Liver (tissue), 9 donors: ENCODE measurements around the gene CDC42BPA. TPM values are rescaled to one million over a fixed set of nuclear protein-coding genes. Genes with fewer than 3 reads are reported as not detected.

Experiments
- DNase-seq: peaks from one replicate; pipeline ENCODE4 v3.0.0-alpha.2; 2017; ENCODE audit warnings: low spot score
- H3K27ac ChIP-seq, 2 donors: one replicate each; pipeline ENCODE4 v1.7.0; 2013; ENCODE audit warnings: inconsistent platforms in 2 of 2, low read length in 2 of 2, control low read depth in 1 of 2, low read depth in 1 of 2, mild to moderate bottlenecking in 1 of 2
- H3K27me3 ChIP-seq, 4 donors: one replicate each; pipeline versions ENCODE4 v1.6.1 to v1.7.0; 2013; ENCODE audit warnings: low read length in 3 of 4, inconsistent platforms in 1 of 4, mild to moderate bottlenecking in 1 of 4, moderate library complexity in 1 of 4; ENCODE audit not compliant: control insufficient read depth in 4 of 4, insufficient read depth in 4 of 4
- H3K36me3 ChIP-seq, 4 donors: one replicate each; pipeline versions ENCODE4 v1.6.1 to v1.7.0; 2013; ENCODE audit warnings: low read length in 3 of 4, mild to moderate bottlenecking in 3 of 4, low read depth in 1 of 4, moderate library complexity in 1 of 4; ENCODE audit not compliant: control insufficient read depth in 4 of 4, insufficient read depth in 3 of 4
- H3K4me1 ChIP-seq, 4 donors: one replicate each; pipeline versions ENCODE4 v1.6.1 to v1.7.0; 2013; ENCODE audit warnings: low read length in 3 of 4, mild to moderate bottlenecking in 3 of 4, moderate library complexity in 1 of 4; ENCODE audit not compliant: control insufficient read depth in 4 of 4, insufficient read depth in 4 of 4
- H3K4me3 ChIP-seq, 3 donors: one replicate each; pipeline versions ENCODE4 v1.6.1 to v1.7.0; 2013; ENCODE audit warnings: low read length in 3 of 3, control low read depth in 1 of 3, low read depth in 1 of 3, mild to moderate bottlenecking in 1 of 3
- H3K9ac ChIP-seq, 2 donors: one replicate each; pipeline ENCODE4 v1.7.0; 2013; ENCODE audit warnings: low read length in 2 of 2, mild to moderate bottlenecking in 2 of 2, moderate library complexity in 2 of 2, control low read depth in 1 of 2, low read depth in 1 of 2
- H3K9me3 ChIP-seq, 4 donors: one replicate each; pipeline versions ENCODE4 v1.6.1 to v1.7.0; 2013; ENCODE audit warnings: low read length in 3 of 4; ENCODE audit not compliant: control insufficient read depth in 4 of 4
- EGR1 ChIP-seq, 2 donors: IDR thresholded peaks; 2 replicates each; pipeline ENCODE4 v1.6.1; 2016 to 2018; ENCODE audit warnings: antibody characterized with exemption in 2 of 2, low read depth in 2 of 2
- FOXA1 ChIP-seq: IDR thresholded peaks from 2 replicates; pipeline ENCODE4 v1.6.1; 2016; ENCODE audit warnings: antibody characterized with exemption
- FOXA2 ChIP-seq: IDR thresholded peaks from 2 replicates; pipeline ENCODE4 v1.6.1; 2016; ENCODE audit warnings: antibody characterized with exemption
- GABPA ChIP-seq, 2 donors: IDR thresholded peaks in 1 of 2; conservative IDR thresholded peaks in 1 of 2; 2 replicates each; pipeline ENCODE4 v1.6.1; 2016; ENCODE audit warnings: antibody characterized with exemption in 2 of 2, mild to moderate bottlenecking in 1 of 2, moderate library complexity in 1 of 2
- HNF4A ChIP-seq, 2 donors: conservative IDR thresholded peaks; 2 replicates each; pipeline ENCODE4 v1.6.1; 2016; ENCODE audit warnings: antibody characterized with exemption in 2 of 2, mild to moderate bottlenecking in 2 of 2
- HNF4G ChIP-seq: IDR thresholded peaks from 2 replicates; pipeline ENCODE4 v1.6.1; 2016; ENCODE audit warnings: antibody characterized with exemption
- JUND ChIP-seq, 2 donors: IDR thresholded peaks; 2 replicates each; pipeline ENCODE4 v1.6.1; 2016; ENCODE audit warnings: antibody characterized with exemption in 2 of 2
- RAD21 ChIP-seq, 2 donors: IDR thresholded peaks; 2 replicates each; pipeline ENCODE4 v1.6.1; 2016; ENCODE audit warnings: antibody characterized with exemption in 2 of 2, mild to moderate bottlenecking in 2 of 2
- RXRA ChIP-seq, 2 donors: IDR thresholded peaks; 2 replicates each; pipeline ENCODE4 v1.6.1; 2017 to 2018; ENCODE audit warnings: antibody characterized with exemption in 2 of 2, mild to moderate bottlenecking in 1 of 2
- SP1 ChIP-seq: IDR thresholded peaks from 2 replicates; pipeline ENCODE4 v1.6.1; 2018; ENCODE audit warnings: antibody characterized with exemption, mild to moderate bottlenecking
- TAF1 ChIP-seq: conservative IDR thresholded peaks from 2 replicates; pipeline ENCODE4 v1.6.1; 2016; ENCODE audit warnings: antibody characterized with exemption, mild to moderate bottlenecking
- YY1 ChIP-seq: IDR thresholded peaks from 2 replicates; pipeline ENCODE4 v1.6.1; 2016; ENCODE audit warnings: antibody characterized with exemption, mild to moderate bottlenecking
- ZBTB33 ChIP-seq: IDR thresholded peaks from 2 replicates; pipeline ENCODE4 v1.6.1; 2016; ENCODE audit warnings: antibody characterized with exemption
- WGBS: extraction: QIAGEN DNeasy Blood & Tissue Kit; methylation state at CpG from one replicate; pipeline ENCODE4 v1.1.7; 2013; 5-methylcytosine and 5-hydroxymethylcytosine counted together
- polyA plus RNA-seq, 2 donors: library from polyadenylated mRNA; stranded (reverse) in 1 of 2; unstranded in 1 of 2; fragments of 200-250 nt in 1 of 2; fragments of >200 nt in 1 of 2; fragmentation: Nextera tagmentation in 1 of 2; extraction: Ambion mirVana in 1 of 2; gene quantifications; one replicate each; pipeline versions ENCODE4 v1.2.1 to v1.2.3, GENCODE V29; 2013 to 2015
- total RNA-seq, 2 donors: library from RNA; depleted of rRNA; stranded (reverse); fragments of >200 nt; gene quantifications; one replicate each; pipeline ENCODE4 v1.2.3, GENCODE V29; 2014
- TF ChIP-seq, protein P1 (sequence below): IDR thresholded peaks from 2 replicates; pipeline ENCODE4 v1.6.1; 2016; ENCODE audit warnings: antibody characterized with exemption, mild to moderate bottlenecking
- TF ChIP-seq, protein P2 (sequence below): fragments of 150-350 bp; IDR thresholded peaks from 2 replicates; pipeline ENCODE4 v1.5.1; 2017; ENCODE audit warnings: improper control_type of control experiment, low read depth, low read length; ENCODE audit not compliant: missing input control
- TF ChIP-seq, protein P3 (sequence below): IDR thresholded peaks from 2 replicates; pipeline ENCODE4 v1.6.1; 2016; ENCODE audit warnings: antibody characterized with exemption
- donor health status: healthy.
- donor health status: healthy.
- donor health status: healthy.
- donor health status: healthy.
- donor health status: healthy.

CDC42BPA gene
- total and polyA plus RNA-seq, 4 donors: 5.8 to 39.9 (median 24.3) TPM

- TF ChIP-seq YY1 (no peak), RAD21 (IDR thresholded peaks at IDR 0.05) (no peak), FOXA2 (no peak), ZBTB33 (no peak)
These were observed 92.5 kb downstream of the CDC42BPA start (continued) for GRCh38 chr1:227225715-227226346.

- Histone ChIP-seq H3K27ac (no peak overlapping the region), H3K4me3 (no peak overlapping the region), H3K9ac (no peak overlapping the region), H3K9me3 (no peaks in the 10 kb centered on the region), H3K4me1 (no peaks in the 10 kb centered on the region), H3K27me3 (no peaks in the 10 kb centered on the region), H3K36me3 (no peaks in the 10 kb centered on the region)
- TF ChIP-seq SP1 (no peak), RXRA (IDR thresholded peaks at IDR 0.05) (no peak), ZBTB33 (no peak), FOXA2 (no peak), FOXA1 (no peak)
- 96% methylated on average over 1 of the region's 1 CpG for WGBS
- DNase-seq: no peak
These were observed 95.0 kb downstream of the CDC42BPA start for GRCh38 chr1:227223171-227223806.

DNA sequence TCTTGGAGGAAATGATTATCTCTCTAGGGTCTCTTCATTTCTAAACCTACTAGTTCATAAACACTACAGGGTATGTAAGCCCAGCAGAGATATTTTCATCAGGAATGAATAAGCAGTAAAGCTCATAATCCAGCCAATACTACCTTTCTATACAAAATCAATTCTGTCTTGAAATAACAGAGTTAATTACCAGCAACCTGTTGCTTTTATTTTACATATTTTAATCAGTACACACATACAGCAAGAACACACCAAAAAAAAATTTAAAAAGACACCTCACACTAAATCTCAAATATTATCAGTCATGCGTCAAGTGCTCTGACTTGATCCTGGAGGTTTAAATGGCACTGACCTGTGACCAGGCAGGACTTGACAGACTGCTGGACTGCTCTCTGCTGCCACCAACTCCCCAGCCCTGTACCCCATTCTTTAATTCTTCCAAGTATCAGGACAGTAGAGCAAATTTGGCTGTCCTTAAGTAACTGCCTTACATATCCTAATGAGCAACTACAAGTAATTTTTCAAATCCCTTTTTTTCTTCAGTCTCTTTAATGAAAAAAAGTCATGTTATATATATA, 98.5 kb downstream of the CDC42BPA start:
- H3K4me3 ChIP-seq: no peak overlapping the region
- TF ChIP-seq TAF1 (no peak), EGR1 (IDR thresholded peaks at IDR 0.05; ENCODE audit: low read depth in 2 of 2) (no peak), RXRA (IDR thresholded peaks at IDR 0.05) (no peak), JUND (IDR thresholded peaks at IDR 0.05) (no peak), FOXA1 (no peak), HNF4G (no peak), ZBTB33 (no peak), FOXA2 (no peak), HNF4A (conservative IDR thresholded peaks at IDR 0.05) (no peak), YY1 (no peak), GABPA (IDR thresholded peaks at IDR 0.05 in 1 of 2, conservative IDR thresholded peaks at IDR 0.05 in 1 of 2) (no peak)
- TF ChIP-seq, protein P1, sequence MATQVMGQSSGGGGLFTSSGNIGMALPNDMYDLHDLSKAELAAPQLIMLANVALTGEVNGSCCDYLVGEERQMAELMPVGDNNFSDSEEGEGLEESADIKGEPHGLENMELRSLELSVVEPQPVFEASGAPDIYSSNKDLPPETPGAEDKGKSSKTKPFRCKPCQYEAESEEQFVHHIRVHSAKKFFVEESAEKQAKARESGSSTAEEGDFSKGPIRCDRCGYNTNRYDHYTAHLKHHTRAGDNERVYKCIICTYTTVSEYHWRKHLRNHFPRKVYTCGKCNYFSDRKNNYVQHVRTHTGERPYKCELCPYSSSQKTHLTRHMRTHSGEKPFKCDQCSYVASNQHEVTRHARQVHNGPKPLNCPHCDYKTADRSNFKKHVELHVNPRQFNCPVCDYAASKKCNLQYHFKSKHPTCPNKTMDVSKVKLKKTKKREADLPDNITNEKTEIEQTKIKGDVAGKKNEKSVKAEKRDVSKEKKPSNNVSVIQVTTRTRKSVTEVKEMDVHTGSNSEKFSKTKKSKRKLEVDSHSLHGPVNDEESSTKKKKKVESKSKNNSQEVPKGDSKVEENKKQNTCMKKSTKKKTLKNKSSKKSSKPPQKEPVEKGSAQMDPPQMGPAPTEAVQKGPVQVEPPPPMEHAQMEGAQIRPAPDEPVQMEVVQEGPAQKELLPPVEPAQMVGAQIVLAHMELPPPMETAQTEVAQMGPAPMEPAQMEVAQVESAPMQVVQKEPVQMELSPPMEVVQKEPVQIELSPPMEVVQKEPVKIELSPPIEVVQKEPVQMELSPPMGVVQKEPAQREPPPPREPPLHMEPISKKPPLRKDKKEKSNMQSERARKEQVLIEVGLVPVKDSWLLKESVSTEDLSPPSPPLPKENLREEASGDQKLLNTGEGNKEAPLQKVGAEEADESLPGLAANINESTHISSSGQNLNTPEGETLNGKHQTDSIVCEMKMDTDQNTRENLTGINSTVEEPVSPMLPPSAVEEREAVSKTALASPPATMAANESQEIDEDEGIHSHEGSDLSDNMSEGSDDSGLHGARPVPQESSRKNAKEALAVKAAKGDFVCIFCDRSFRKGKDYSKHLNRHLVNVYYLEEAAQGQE: no peak
- TF ChIP-seq, protein P2, sequence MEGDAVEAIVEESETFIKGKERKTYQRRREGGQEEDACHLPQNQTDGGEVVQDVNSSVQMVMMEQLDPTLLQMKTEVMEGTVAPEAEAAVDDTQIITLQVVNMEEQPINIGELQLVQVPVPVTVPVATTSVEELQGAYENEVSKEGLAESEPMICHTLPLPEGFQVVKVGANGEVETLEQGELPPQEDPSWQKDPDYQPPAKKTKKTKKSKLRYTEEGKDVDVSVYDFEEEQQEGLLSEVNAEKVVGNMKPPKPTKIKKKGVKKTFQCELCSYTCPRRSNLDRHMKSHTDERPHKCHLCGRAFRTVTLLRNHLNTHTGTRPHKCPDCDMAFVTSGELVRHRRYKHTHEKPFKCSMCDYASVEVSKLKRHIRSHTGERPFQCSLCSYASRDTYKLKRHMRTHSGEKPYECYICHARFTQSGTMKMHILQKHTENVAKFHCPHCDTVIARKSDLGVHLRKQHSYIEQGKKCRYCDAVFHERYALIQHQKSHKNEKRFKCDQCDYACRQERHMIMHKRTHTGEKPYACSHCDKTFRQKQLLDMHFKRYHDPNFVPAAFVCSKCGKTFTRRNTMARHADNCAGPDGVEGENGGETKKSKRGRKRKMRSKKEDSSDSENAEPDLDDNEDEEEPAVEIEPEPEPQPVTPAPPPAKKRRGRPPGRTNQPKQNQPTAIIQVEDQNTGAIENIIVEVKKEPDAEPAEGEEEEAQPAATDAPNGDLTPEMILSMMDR: no peak
- TF ChIP-seq, protein P3, sequence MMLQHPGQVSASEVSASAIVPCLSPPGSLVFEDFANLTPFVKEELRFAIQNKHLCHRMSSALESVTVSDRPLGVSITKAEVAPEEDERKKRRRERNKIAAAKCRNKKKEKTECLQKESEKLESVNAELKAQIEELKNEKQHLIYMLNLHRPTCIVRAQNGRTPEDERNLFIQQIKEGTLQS: no peak
- no peak overlapping the region for H3K9ac ChIP-seq
- H3K4me1 ChIP-seq: no peaks in the 10 kb centered on the region
- no peaks in the 10 kb centered on the region for H3K27me3 ChIP-seq
- H3K36me3 ChIP-seq: no peaks in the 10 kb centered on the region
- H3K27ac ChIP-seq: no peak overlapping the region
- DNase-seq: no peak
- no peaks in the 10 kb centered on the region for H3K9me3 ChIP-seq
- WGBS: 97% methylated on average over 1 of the region's 1 CpG
